Activated naive CD4-positive, alpha-beta T cell treated with anti-CD3 and anti-CD28 coated beads, Interleukin-2, amount 50 U/mL, for 24 hours (primary cell): Measurements from ENCODE around the gene INSM2.
A peak's percentile ranks its signal among the peaks of the same experiment; 100 is the strongest.

Source experiments
- H3K27ac Mint-ChIP-seq: one replicate; pipeline ENCODE4 v1.8.0; 2021; ENCODE audit warnings: mild to moderate bottlenecking, mixed read lengths
- H3K27me3 Mint-ChIP-seq: one replicate; pipeline ENCODE4 v1.8.0; 2021; ENCODE audit warnings: mixed read lengths
- H3K36me3 Mint-ChIP-seq: one replicate; pipeline ENCODE4 v1.8.0; 2021; ENCODE audit warnings: mixed read lengths
- H3K4me1 Mint-ChIP-seq: one replicate; pipeline ENCODE4 v1.8.0; 2021; ENCODE audit warnings: mixed read lengths
- H3K4me3 Mint-ChIP-seq: one replicate; pipeline ENCODE4 v1.8.0; 2021; ENCODE audit warnings: mild to moderate bottlenecking, mixed read lengths
- H3K9me3 Mint-ChIP-seq: one replicate; pipeline ENCODE4 v1.8.0; 2021; ENCODE audit warnings: mixed read lengths

The INSM2 gene

GRCh38 chr14:35533357-35534207 lies at the start of gene INSM2:
TSS of gene INSM2 (plus strand) at chr14:35534164. CDS start at chr14:35534253, 89 bp downstream.
- Mint-ChIP-seq H3K9me3 (no peaks in the 10 kb centered on the region), H3K4me1 (peaks cover 10% of the 10 kb centered on the region), H3K4me3 (peak within 1 kb of the TSS; percentile 77), H3K27ac (no peak within 1 kb of the TSS), H3K27me3 (peaks cover 40% of the 10 kb centered on the region), H3K36me3 (peaks cover 9% of the 10 kb centered on the region)

- Mint-ChIP-seq H3K27ac (no peak overlapping the region), H3K4me3 (no peak overlapping the region), H3K4me1 (no peaks in the 10 kb centered on the region), H3K36me3 (peaks cover 4% of the 10 kb centered on the region), H3K27me3 (peaks cover 24% of the 10 kb centered on the region), H3K9me3 (peaks cover 20% of the 10 kb centered on the region)
Observed at GRCh38 chr14:35492569-35493014, 41.4 kb upstream of the INSM2 start.

- Mint-ChIP-seq H3K36me3 (peaks cover 4% of the 10 kb centered on the region), H3K4me1 (no peaks in the 10 kb centered on the region), H3K27me3 (peaks cover 36% of the 10 kb centered on the region), H3K9me3 (peaks cover 25% of the 10 kb centered on the region), H3K27ac (no peak overlapping the region), H3K4me3 (no peak overlapping the region)
Observed at GRCh38 chr14:35495278-35495677, 38.7 kb upstream of the INSM2 start.

GRCh38 chr14:35499180-35499579 lies 34.8 kb upstream of the INSM2 start:
- Mint-ChIP-seq H3K9me3 (peaks cover 5% of the 10 kb centered on the region), H3K4me3 (no peak overlapping the region), H3K27ac (no peak overlapping the region), H3K36me3 (peaks cover 1% of the 10 kb centered on the region), H3K4me1 (no peaks in the 10 kb centered on the region), H3K27me3 (peaks cover 34% of the 10 kb centered on the region)

GRCh38 chr14:35503646-35504045 lies 30.3 kb upstream of the INSM2 start:
- Mint-ChIP-seq H3K36me3 (no peaks in the 10 kb centered on the region), H3K9me3 (peaks cover 5% of the 10 kb centered on the region), H3K4me3 (no peak overlapping the region), H3K4me1 (no peaks in the 10 kb centered on the region), H3K27me3 (peaks cover 22% of the 10 kb centered on the region), H3K27ac (peak overlapping the region; percentile 46)

GRCh38 chr14:35504260-35504659 lies 29.7 kb upstream of the INSM2 start:
- Mint-ChIP-seq H3K27me3 (peaks cover 21% of the 10 kb centered on the region), H3K9me3 (peaks cover 5% of the 10 kb centered on the region), H3K27ac (no peak overlapping the region), H3K4me1 (no peaks in the 10 kb centered on the region), H3K4me3 (no peak overlapping the region), H3K36me3 (no peaks in the 10 kb centered on the region)

GRCh38 chr14:35506461-35506860 lies 27.5 kb upstream of the INSM2 start:
- no peak overlapping the region for H3K27ac Mint-ChIP-seq
- H3K4me3 Mint-ChIP-seq: no peak overlapping the region
- no peaks in the 10 kb centered on the region for H3K9me3 Mint-ChIP-seq
- peaks cover 11% of the 10 kb centered on the region for H3K27me3 Mint-ChIP-seq
- H3K36me3 Mint-ChIP-seq: no peaks in the 10 kb centered on the region
- no peaks in the 10 kb centered on the region for H3K4me1 Mint-ChIP-seq

- no peak overlapping the region for H3K4me3 Mint-ChIP-seq
- H3K27me3 Mint-ChIP-seq: peaks cover 11% of the 10 kb centered on the region
- no peak overlapping the region for H3K27ac Mint-ChIP-seq
- no peaks in the 10 kb centered on the region for H3K36me3 Mint-ChIP-seq
- H3K4me1 Mint-ChIP-seq: no peaks in the 10 kb centered on the region
- no peaks in the 10 kb centered on the region for H3K9me3 Mint-ChIP-seq
Observed at GRCh38 chr14:35506927-35507326, 27.0 kb upstream of the INSM2 start.

GRCh38 chr14:35509846-35510245 lies 24.1 kb upstream of the INSM2 start:
- Mint-ChIP-seq H3K9me3 (no peaks in the 10 kb centered on the region), H3K4me1 (no peaks in the 10 kb centered on the region), H3K4me3 (no peak overlapping the region), H3K36me3 (no peaks in the 10 kb centered on the region), H3K27ac (no peak overlapping the region), H3K27me3 (peaks cover 6% of the 10 kb centered on the region)

- H3K9me3 Mint-ChIP-seq: no peaks in the 10 kb centered on the region
- H3K4me1 Mint-ChIP-seq: no peaks in the 10 kb centered on the region
- H3K27me3 Mint-ChIP-seq: peaks cover 5% of the 10 kb centered on the region
- H3K36me3 Mint-ChIP-seq: no peaks in the 10 kb centered on the region
- H3K27ac Mint-ChIP-seq: no peak overlapping the region
- H3K4me3 Mint-ChIP-seq: no peak overlapping the region
Observed at GRCh38 chr14:35512765-35513164, 21.2 kb upstream of the INSM2 start.

GRCh38 chr14:35515916-35516315 lies 18.0 kb upstream of the INSM2 start:
- no peaks in the 10 kb centered on the region for H3K4me1 Mint-ChIP-seq

GRCh38 chr14:35519986-35520385 lies 14.0 kb upstream of the INSM2 start:
- no peaks in the 10 kb centered on the region for H3K36me3 Mint-ChIP-seq
- peaks cover 5% of the 10 kb centered on the region for H3K9me3 Mint-ChIP-seq
- H3K27ac Mint-ChIP-seq: no peak overlapping the region
- no peaks in the 10 kb centered on the region for H3K4me1 Mint-ChIP-seq
- H3K27me3 Mint-ChIP-seq: peaks cover 12% of the 10 kb centered on the region
- H3K4me3 Mint-ChIP-seq: no peak overlapping the region

More at GRCh38 chr14:35515916-35516315, 18.0 kb upstream of the INSM2 start:
- Mint-ChIP-seq H3K36me3 (no peaks in the 10 kb centered on the region), H3K27ac (no peak overlapping the region), H3K9me3 (no peaks in the 10 kb centered on the region), H3K4me3 (no peak overlapping the region), H3K27me3 (peaks cover 6% of the 10 kb centered on the region)

- H3K4me1 Mint-ChIP-seq: no peaks in the 10 kb centered on the region
- H3K27me3 Mint-ChIP-seq: peaks cover 29% of the 10 kb centered on the region
- H3K36me3 Mint-ChIP-seq: no peaks in the 10 kb centered on the region
- H3K27ac Mint-ChIP-seq: no peak overlapping the region
- H3K9me3 Mint-ChIP-seq: peaks cover 5% of the 10 kb centered on the region
- H3K4me3 Mint-ChIP-seq: no peak overlapping the region
Observed at GRCh38 chr14:35525695-35526094, 8.3 kb upstream of the INSM2 start.

GRCh38 chr14:35526962-35527361 lies 7.0 kb upstream of the INSM2 start:
- Mint-ChIP-seq H3K9me3 (peaks cover 5% of the 10 kb centered on the region), H3K27me3 (peaks cover 37% of the 10 kb centered on the region)

GRCh38 chr14:35531960-35532747 lies 1.8 kb upstream of the INSM2 start:
- Mint-ChIP-seq H3K9me3 (no peaks in the 10 kb centered on the region), H3K27me3 (peaks cover 45% of the 10 kb centered on the region), H3K4me1 (peaks cover 10% of the 10 kb centered on the region), H3K27ac (no peak overlapping the region), H3K36me3 (peaks cover 3% of the 10 kb centered on the region), H3K4me3 (no peak overlapping the region)

More at GRCh38 chr14:35526962-35527361, 7.0 kb upstream of the INSM2 start:
- H3K4me1 Mint-ChIP-seq: no peaks in the 10 kb centered on the region
- no peak overlapping the region for H3K4me3 Mint-ChIP-seq
- H3K27ac Mint-ChIP-seq: no peak overlapping the region
- H3K36me3 Mint-ChIP-seq: no peaks in the 10 kb centered on the region
